SK-N-SH treated with all-trans-retinoic acid at 6 μM for 48 hours (cell line): ENCODE results near the gene HIGD1B.

Experiments used
- ATAC-seq: fragments of 200-7000 bp; cut with Tn5 transposase; 3 replicates; pipeline ENCODE4 v1.9.1; 2020; ENCODE audit warnings: mild to moderate bottlenecking, moderate library complexity
- ARNTL ChIP-seq: fragments of 450-650 bp; formaldehyde crosslinking; IDR thresholded peaks from 2 replicates; pipeline ENCODE4 v1.5.0; 2020; ENCODE audit warnings: low read depth, mild to moderate bottlenecking, moderate library complexity, borderline replicate concordance
- BACH2 ChIP-seq: fragments of 250-450 bp; sonication (Bioruptor Pico); IDR thresholded peaks from 2 replicates; pipeline ENCODE4 v1.9.0; 2021; ENCODE audit warnings: mild to moderate bottlenecking, borderline replicate concordance
- CREB5 ChIP-seq: fragments of 250-450 bp; sonication (Bioruptor Pico); IDR thresholded peaks from 2 replicates; pipeline ENCODE4 v1.5.1; 2020; ENCODE audit warnings: low read depth, mild to moderate bottlenecking, moderate library complexity
- CSDC2 ChIP-seq: fragments of 250-450 bp; sonication (Bioruptor Pico); IDR thresholded peaks from 2 replicates; pipeline ENCODE4 v1.5.0; 2020; ENCODE audit warnings: mild to moderate bottlenecking, moderate library complexity
- ESRRG ChIP-seq: fragments of 250-450 bp; sonication (Bioruptor Pico); IDR thresholded peaks from 2 replicates; pipeline ENCODE4 v1.6.1; 2021; ENCODE audit warnings: mild to moderate bottlenecking
- GLIS3 ChIP-seq: fragments of 250-450 bp; sonication (Bioruptor Pico); IDR thresholded peaks from 2 replicates; pipeline ENCODE4 v1.5.0; 2020; ENCODE audit warnings: mild to moderate bottlenecking, moderate library complexity
- ISL1 ChIP-seq: fragments of 250-450 bp; sonication (Bioruptor Pico); IDR thresholded peaks from 2 replicates; pipeline ENCODE4 v2.1.2; 2022; ENCODE audit warnings: mild to moderate bottlenecking, moderate library complexity
- OSR1 ChIP-seq: fragments of 250-450 bp; sonication (Bioruptor Pico); IDR thresholded peaks from 2 replicates; pipeline ENCODE4 v1.8.0; 2022; ENCODE audit warnings: moderate library complexity, mild to moderate bottlenecking, inconsistent platforms
- POU6F1 ChIP-seq: fragments of 250-450 bp; sonication (Bioruptor Pico); IDR thresholded peaks from 2 replicates; pipeline ENCODE4 v1.8.0; 2021; ENCODE audit warnings: low read depth, mild to moderate bottlenecking, moderate library complexity, borderline replicate concordance
- PPARA ChIP-seq: fragments of 250-450 bp; sonication (Bioruptor Pico); IDR thresholded peaks from 2 replicates; pipeline ENCODE4 v1.5.0; 2020; ENCODE audit warnings: mild to moderate bottlenecking, borderline replicate concordance
- SNAI2 ChIP-seq: fragments of 250-450 bp; sonication (Bioruptor Pico); IDR thresholded peaks from 2 replicates; pipeline ENCODE4 v1.5.0; 2020; ENCODE audit warnings: mild to moderate bottlenecking, moderate library complexity
- TCF4 ChIP-seq: fragments of 250-450 bp; sonication (Bioruptor Pico); IDR thresholded peaks from 2 replicates; pipeline ENCODE4 v1.8.0; 2021; ENCODE audit warnings: mild to moderate bottlenecking, moderate library complexity, borderline replicate concordance
- TOX ChIP-seq: fragments of 250-450 bp; sonication (Bioruptor Pico); IDR thresholded peaks from 2 replicates; pipeline ENCODE4 v1.8.0; 2021; ENCODE audit warnings: mild to moderate bottlenecking, moderate library complexity, borderline replicate concordance
- TSHZ2 ChIP-seq: fragments of 250-450 bp; sonication (Bioruptor Pico); IDR thresholded peaks from 2 replicates; pipeline ENCODE4 v1.5.0; 2020; ENCODE audit warnings: mild to moderate bottlenecking, moderate library complexity
- ZC3H10 ChIP-seq: fragments of 250-450 bp; sonication (Bioruptor Pico); IDR thresholded peaks from 2 replicates; pipeline ENCODE4 v1.5.1; 2021; ENCODE audit warnings: mild to moderate bottlenecking, moderate library complexity
- ZFP3 ChIP-seq: fragments of 250-450 bp; sonication (Bioruptor Pico); IDR thresholded peaks from 2 replicates; pipeline ENCODE4 v1.5.0; 2020; ENCODE audit warnings: mild to moderate bottlenecking, moderate library complexity
- ZFP30 ChIP-seq: fragments of 450-650 bp; formaldehyde crosslinking; IDR thresholded peaks from 2 replicates; pipeline ENCODE4 v1.5.0; 2022; ENCODE audit warnings: mild to moderate bottlenecking, moderate library complexity
- ZNF565 ChIP-seq: fragments of 450-650 bp; formaldehyde crosslinking; conservative IDR thresholded peaks from 2 replicates; pipeline ENCODE4 v1.5.0; 2020; ENCODE audit warnings: low read depth, mild to moderate bottlenecking, moderate library complexity
- ZNF8 ChIP-seq: fragments of 450-650 bp; formaldehyde crosslinking; IDR thresholded peaks from 2 replicates; pipeline ENCODE4 v1.5.0; 2020; ENCODE audit warnings: mild to moderate bottlenecking, moderate library complexity

HIGD1B gene

DNA sequence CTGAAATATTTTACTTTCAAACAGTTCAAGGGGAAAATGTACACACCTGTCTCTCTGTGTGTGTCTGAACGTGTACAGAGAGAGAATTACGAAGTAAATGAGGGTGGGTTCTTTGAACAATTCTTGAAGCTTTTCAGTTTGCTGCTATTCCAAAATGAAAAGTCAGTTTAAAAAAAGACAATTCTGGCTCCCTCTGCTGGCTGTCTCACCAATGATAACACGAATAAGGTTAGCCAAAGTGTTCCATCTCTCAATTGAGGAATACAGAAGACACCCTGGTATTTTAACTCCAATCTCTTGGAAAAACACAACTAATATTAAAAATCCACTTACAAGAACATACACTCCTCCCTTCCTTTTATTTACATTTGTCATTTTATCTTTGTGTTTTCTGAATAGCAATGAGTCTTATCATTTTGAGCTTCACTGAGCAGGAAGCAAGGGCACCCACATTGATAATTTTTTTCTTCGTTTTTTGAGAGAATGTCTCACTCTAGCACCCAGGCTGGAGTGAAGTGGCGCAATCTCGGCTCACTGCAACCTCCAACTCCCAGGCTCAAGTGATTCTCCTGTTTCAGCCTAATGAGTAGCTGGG is 31.0 kb downstream of the HIGD1B start:
- peak; percentile 69 for ATAC-seq
- TF ChIP-seq ZC3H10 (CRISPR knock-in tag) (no peak), POU6F1 (CRISPR knock-in tag) (no peak)

GRCh38 chr17:44879376-44879775 is 31.7 kb downstream of the HIGD1B start:
- ATAC-seq = no peak
- no peak for TF ChIP-seq OSR1 (CRISPR knock-in tag)
- TF ChIP-seq TCF4 (CRISPR knock-in tag) = no peak
- TF ChIP-seq ESRRG (CRISPR knock-in tag) = no peak
- no peak for TF ChIP-seq ZNF565 (CRISPR knock-in tag)
- TF ChIP-seq PPARA (CRISPR knock-in tag) = no peak
- no peak for TF ChIP-seq SNAI2 (CRISPR knock-in tag)
- TF ChIP-seq TOX (CRISPR knock-in tag) = no peak
- no peak for TF ChIP-seq TSHZ2
- TF ChIP-seq ZC3H10 (CRISPR knock-in tag) = no peak
- TF ChIP-seq GLIS3 (CRISPR knock-in tag) = no peak
- TF ChIP-seq BACH2 (CRISPR knock-in tag) = no peak
- no peak for TF ChIP-seq CSDC2

DNA sequence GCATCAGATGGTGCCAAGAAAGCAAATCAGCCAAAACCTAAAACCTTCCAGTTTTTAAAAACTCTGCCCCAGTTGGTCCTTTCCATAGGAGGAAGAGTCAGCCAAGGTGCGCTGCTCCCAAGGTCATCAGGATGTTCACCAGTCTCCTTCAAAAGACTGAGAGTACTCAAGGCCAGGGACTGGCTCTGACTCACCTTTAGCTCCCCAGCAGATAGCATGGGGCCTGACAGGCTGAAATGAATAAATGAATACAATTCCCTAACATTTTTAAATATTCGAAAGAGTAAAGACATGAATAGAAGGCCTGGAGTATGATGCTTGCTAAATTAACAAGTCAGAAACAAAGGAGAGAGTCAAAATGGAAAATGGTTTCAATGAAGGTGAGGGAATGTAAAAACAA is 32.4 kb downstream of the HIGD1B start:
- TF ChIP-seq TOX (CRISPR knock-in tag) (no peak), GLIS3 (CRISPR knock-in tag) (no peak), ISL1 (no peak), CREB5 (CRISPR knock-in tag) (no peak), POU6F1 (CRISPR knock-in tag) (no peak), ARNTL (CRISPR knock-in tag) (no peak), ESRRG (CRISPR knock-in tag) (no peak), BACH2 (CRISPR knock-in tag) (no peak), OSR1 (CRISPR knock-in tag) (no peak), ZFP30 (CRISPR knock-in tag) (no peak), TSHZ2 (no peak), PPARA (CRISPR knock-in tag) (no peak), CSDC2 (no peak), ZFP3 (CRISPR knock-in tag) (no peak), SNAI2 (CRISPR knock-in tag) (no peak), ZNF8 (CRISPR knock-in tag) (no peak)
- no peak for ATAC-seq
